Mesothelial cell of epicardium (in vitro differentiated cells): Measurements from ENCODE around the gene ENDOG. TPM values are rescaled to one million over a fixed set of nuclear protein-coding genes. Genes with fewer than 3 reads are reported as not detected.
"Not testable (repeated sequence)": the region's sequence is repeated elsewhere in the genome, so short reads cannot be mapped to it uniquely, and the experiment has no call there.

Source experiments
- DNase-seq, 2 experiments: peaks; one replicate each; pipeline ENCODE4 v3.0.0; 2021; ENCODE audit warnings: low spot score in 2 of 2; ENCODE audit not compliant: unreplicated experiment in 2 of 2
- H3K27ac Mint-ChIP-seq: 2 replicates; pipeline ENCODE4 v1.8.0; 2021; ENCODE audit warnings: mixed read lengths
- H3K27me3 Mint-ChIP-seq: 2 replicates; pipeline ENCODE4 v1.8.0; 2021; ENCODE audit warnings: low read depth, mixed read lengths
- H3K36me3 Mint-ChIP-seq: 2 replicates; pipeline ENCODE4 v1.8.0; 2021; ENCODE audit warnings: mixed read lengths
- H3K4me1 Mint-ChIP-seq: 2 replicates; pipeline ENCODE4 v1.8.0; 2021; ENCODE audit warnings: mixed read lengths
- H3K4me3 Mint-ChIP-seq: 2 replicates; pipeline ENCODE4 v1.8.0; 2021; ENCODE audit warnings: mild to moderate bottlenecking, moderate library complexity, mixed read lengths
- H3K9me3 Mint-ChIP-seq: 2 replicates; pipeline ENCODE4 v1.8.0; 2021; ENCODE audit warnings: mixed read lengths
- CTCF ChIP-seq: fragments of 200-600 bp; sonication (generic); IDR thresholded peaks from one replicate; pipeline ENCODE4 v1.5.0; 2021; ENCODE audit warnings: antibody characterized with exemption; ENCODE audit not compliant: unreplicated experiment
- total RNA-seq: library from RNA; stranded (reverse); gene quantifications from 3 replicates; pipeline ENCODE4 v1.2.1, GENCODE V29; 2021

The ENDOG gene
- total RNA-seq, 1 donor from 2014 or later, result 9.8 TPM

- H3K36me3 Mint-ChIP-seq, result no peaks in the 10 kb centered on the region
- no peaks in the 10 kb centered on the region for H3K27me3 Mint-ChIP-seq
- TF ChIP-seq CTCF, result no peak
- DNase-seq, result no peak
- no peak overlapping the region for H3K27ac Mint-ChIP-seq
- no peak overlapping the region for H3K4me3 Mint-ChIP-seq
- H3K9me3 Mint-ChIP-seq, result no peaks in the 10 kb centered on the region
- H3K4me1 Mint-ChIP-seq, result peaks cover 15% of the 10 kb centered on the region
These were observed 42.6 kb downstream of the ENDOG start for GRCh38 chr9:128860937-128861336.

- no peaks in the 10 kb centered on the region for H3K27me3 Mint-ChIP-seq
- H3K9me3 Mint-ChIP-seq, result no peaks in the 10 kb centered on the region
- no peak for TF ChIP-seq CTCF
- H3K4me1 Mint-ChIP-seq, result peaks cover 15% of the 10 kb centered on the region
- H3K4me3 Mint-ChIP-seq, result no peak overlapping the region
- no peak overlapping the region for H3K27ac Mint-ChIP-seq
- no peaks in the 10 kb centered on the region for H3K36me3 Mint-ChIP-seq
- no peak for DNase-seq
These were observed 43.2 kb downstream of the ENDOG start for GRCh38 chr9:128861501-128861900.

- Mint-ChIP-seq H3K9me3 (no peaks in the 10 kb centered on the region), H3K27ac (no peak overlapping the region), H3K4me1 (peaks cover 7% of the 10 kb centered on the region), H3K36me3 (no peaks in the 10 kb centered on the region), H3K4me3 (no peak overlapping the region), H3K27me3 (no peaks in the 10 kb centered on the region)
- no peak for DNase-seq
- TF ChIP-seq CTCF, result no peak
These were observed 44.1 kb downstream of the ENDOG start for GRCh38 chr9:128862401-128862851.

- no peak overlapping the region for H3K4me3 Mint-ChIP-seq
- no peaks in the 10 kb centered on the region for H3K9me3 Mint-ChIP-seq
- peak; percentile 42 to 74 for DNase-seq
- peaks cover 7% of the 10 kb centered on the region for H3K4me1 Mint-ChIP-seq
- H3K36me3 Mint-ChIP-seq, result no peaks in the 10 kb centered on the region
- H3K27ac Mint-ChIP-seq, result no peak overlapping the region
- peak; percentile 97 for TF ChIP-seq CTCF
- H3K27me3 Mint-ChIP-seq, result no peaks in the 10 kb centered on the region
These were observed 45.3 kb downstream of the ENDOG start for GRCh38 chr9:128863647-128864046.

- no peak for TF ChIP-seq CTCF
- Mint-ChIP-seq H3K36me3 (peaks cover 2% of the 10 kb centered on the region), H3K4me1 (no peaks in the 10 kb centered on the region), H3K27ac (no peak overlapping the region), H3K4me3 (no peak overlapping the region), H3K9me3 (no peaks in the 10 kb centered on the region), H3K27me3 (no peaks in the 10 kb centered on the region)
- no peak for DNase-seq
These were observed 52.0 kb downstream of the ENDOG start for GRCh38 chr9:128870128-128870940.

GRCh38 chr9:128870941-128871265 lies 52.6 kb downstream of the ENDOG start:
- not testable (repeated sequence) for DNase-seq, H3K9me3 Mint-ChIP-seq, H3K27me3 Mint-ChIP-seq, H3K36me3 Mint-ChIP-seq, H3K4me3 Mint-ChIP-seq, H3K27ac Mint-ChIP-seq, H3K4me1 Mint-ChIP-seq

Other genes starting within 250 kb of the ENDOG start
- 35.2 to 38.3 TPM (median 37.2 TPM) in 3 replicates for gene DYNC2I2, start 161.7 kb upstream of the ENDOG start, total RNA-seq
- gene SET, start 129.3 kb upstream of the ENDOG start, total RNA-seq, result 443 to 471 TPM (median 467 TPM) in 3 replicates
- gene PKN3, start 116.0 kb upstream of the ENDOG start, total RNA-seq, result 5.2 to 6.6 TPM (median 5.9 TPM) in 3 replicates
- gene ZDHHC12, start 94.4 kb upstream of the ENDOG start, total RNA-seq, result 20.7 to 22.6 TPM (median 21.6 TPM) in 3 replicates
- 37.2 to 39.0 TPM (median 38.7 TPM) in 3 replicates for gene ZER1, start 46.6 kb upstream of the ENDOG start, total RNA-seq
- 34.9 to 37.8 TPM (median 35.4 TPM) in 3 replicates for gene TBC1D13, start 31.2 kb upstream of the ENDOG start, total RNA-seq
- 34.6 to 44.8 TPM (median 38.1 TPM) in 3 replicates for gene SPOUT1, start 11.3 kb downstream of the ENDOG start, total RNA-seq
- 6.6 to 9.2 TPM (median 8.0 TPM) in 3 replicates for gene KYAT1, start 63.5 kb downstream of the ENDOG start, total RNA-seq
- gene LRRC8A, start 63.6 kb downstream of the ENDOG start, total RNA-seq, result 33.9 to 35.9 TPM (median 34.6 TPM) in 3 replicates
- 22.2 to 25.4 TPM (median 24.3 TPM) in 3 replicates for gene PHYHD1, start 102.5 kb downstream of the ENDOG start, total RNA-seq
- gene DOLK, start 129.1 kb downstream of the ENDOG start, total RNA-seq, result 16.7 to 17.0 TPM (median 16.9 TPM) in 3 replicates
- 49.5 to 56.6 TPM (median 51.7 TPM) in 3 replicates for gene NUP188, start 129.2 kb downstream of the ENDOG start, total RNA-seq
- 173 to 174 TPM (median 174 TPM) in 3 replicates for gene SH3GLB2, start 209.8 kb downstream of the ENDOG start, total RNA-seq
- 36.1 to 37.9 TPM (median 36.2 TPM) in 3 replicates for gene MIGA2, start 218.1 kb downstream of the ENDOG start, total RNA-seq